Measurements from ENCODE around the gene QSOX1. TPM values are rescaled to one million over a fixed set of nuclear protein-coding genes. Genes with fewer than 3 reads are reported as not detected.
A peak's percentile ranks its signal among the peaks of the same experiment; 100 is the strongest.

Gene QSOX1
- total RNA-seq, 1 experiment from 2014 or later, result 135 TPM

DNA sequence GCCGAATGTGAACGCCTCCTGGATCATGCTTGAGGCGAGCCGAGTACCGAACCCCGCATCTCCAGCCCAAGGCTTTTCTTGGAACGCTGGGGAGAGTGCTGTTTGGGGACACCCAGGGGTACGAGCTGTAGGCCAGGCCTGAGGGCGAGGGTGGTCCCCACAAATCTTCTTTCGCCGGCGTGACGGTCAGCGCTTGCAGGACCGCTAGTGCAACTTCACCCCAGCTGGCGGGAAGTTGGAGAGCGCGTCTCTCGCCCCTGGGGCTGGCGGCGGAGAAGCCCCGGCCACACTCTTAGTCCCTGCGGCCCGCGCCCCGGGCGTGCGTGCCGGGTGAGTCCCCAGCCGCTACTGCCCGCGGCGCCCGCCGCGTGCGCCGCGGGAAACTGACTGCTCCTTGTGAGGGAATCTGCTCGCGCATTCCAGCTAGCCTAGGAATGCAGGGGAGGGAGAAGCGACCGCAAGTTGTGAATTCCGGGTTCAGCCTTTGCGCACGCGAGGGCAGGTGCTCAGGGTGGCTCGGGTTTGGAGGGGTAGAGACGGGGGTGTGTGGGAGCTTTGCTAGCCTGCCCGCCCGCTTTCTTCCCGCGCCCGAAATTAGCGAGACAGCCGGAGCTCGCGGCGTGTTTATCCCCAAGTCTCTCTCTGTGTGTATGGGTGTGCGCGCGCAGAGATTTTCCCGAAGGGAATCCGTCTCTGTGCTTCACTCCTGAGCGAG is 76.3 kb downstream of the QSOX1 start (continued):
- 0 out of 2 replicates have a peak, but pooled peaks have one; percentile 20 for TF ChIP-seq FOXP4 (CRISPR knock-in tag; IDR thresholded peaks at IDR 0.05)
- no peak for TF ChIP-seq ATF1 (CRISPR knock-in tag; IDR thresholded peaks at IDR 0.05)
- TF ChIP-seq MXD4 (CRISPR knock-in tag; IDR thresholded peaks at IDR 0.05; ENCODE audit: borderline replicate concordance), result no peak
- TF ChIP-seq TP53 (CRISPR knock-in tag; IDR thresholded peaks at IDR 0.05), result peak; percentile 23; the same call in 1 of the 2 replicates
- peak; percentile 86; the same call in 1 of the 2 replicates for TF ChIP-seq TEAD1 (CRISPR knock-in tag; IDR thresholded peaks at IDR 0.05)
- no peak for TF ChIP-seq ELF4 (CRISPR knock-in tag; IDR thresholded peaks at IDR 0.05; ENCODE audit: low read depth)
- no peak for TF ChIP-seq AR (CRISPR knock-in tag; IDR thresholded peaks at IDR 0.05)
- TF ChIP-seq ZNF425 (CRISPR knock-in tag; conservative IDR thresholded peaks at IDR 0.05), result no peak
- no peak for TF ChIP-seq PRRX2 (CRISPR knock-in tag; IDR thresholded peaks at IDR 0.05)

- H3K27me3 Mint-ChIP-seq (ENCODE audit: low read depth), result peaks cover 88% of the 10 kb centered on the region
- no peaks in the 10 kb centered on the region for H3K9me3 Mint-ChIP-seq
- ChIA-PET CTCF (interaction anchor here (0.7 to 4.3 kb wide), 19 partner anchors 8 to 184 kb away, joined by 3 to 34 read pairs (median 4); no protein-coding TSS in a partner anchor), POLR2A (no interaction called here)
- H3K4me1 Mint-ChIP-seq, result peaks cover 45% of the 10 kb centered on the region
- H3K4me3 Mint-ChIP-seq, result peak overlapping the region; percentile 82
- DNase-seq (ENCODE audit: low spot score) (peak; percentile 70), ATAC-seq (peak; percentile 8)
- TF ChIP-seq ZMAT4 (CRISPR knock-in tag; IDR thresholded peaks at IDR 0.05) (no peak), ZNF423 (CRISPR knock-in tag; IDR thresholded peaks at IDR 0.05) (peak; percentile 76), ATF6 (CRISPR knock-in tag; IDR thresholded peaks at IDR 0.05) (no peak), NFE2L1 (CRISPR knock-in tag; IDR thresholded peaks at IDR 0.05) (no peak), MLX (CRISPR knock-in tag; IDR thresholded peaks at IDR 0.05) (no peak), FOXJ3 (CRISPR knock-in tag; IDR thresholded peaks at IDR 0.05; ENCODE audit: borderline replicate concordance) (no peak), ZNF416 (CRISPR knock-in tag; IDR thresholded peaks at IDR 0.05) (no peak)
- TF ChIP-seq, protein P1, sequence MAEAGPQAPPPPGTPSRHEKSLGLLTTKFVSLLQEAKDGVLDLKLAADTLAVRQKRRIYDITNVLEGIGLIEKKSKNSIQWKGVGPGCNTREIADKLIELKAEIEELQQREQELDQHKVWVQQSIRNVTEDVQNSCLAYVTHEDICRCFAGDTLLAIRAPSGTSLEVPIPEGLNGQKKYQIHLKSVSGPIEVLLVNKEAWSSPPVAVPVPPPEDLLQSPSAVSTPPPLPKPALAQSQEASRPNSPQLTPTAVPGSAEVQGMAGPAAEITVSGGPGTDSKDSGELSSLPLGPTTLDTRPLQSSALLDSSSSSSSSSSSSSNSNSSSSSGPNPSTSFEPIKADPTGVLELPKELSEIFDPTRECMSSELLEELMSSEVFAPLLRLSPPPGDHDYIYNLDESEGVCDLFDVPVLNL (CRISPR knock-in tag; IDR thresholded peaks at IDR 0.05; ENCODE audit: borderline replicate concordance, low read depth), result no peak
- H3K27ac Mint-ChIP-seq, result peak overlapping the region; percentile 41; the same call in 1 of the 2 replicates
- no peaks in the 10 kb centered on the region for H3K36me3 Mint-ChIP-seq
Measured at GRCh38 chr1:180231506-180231921, 76.8 kb downstream of the QSOX1 start.

All from WTC11 (cell line).